HCT116 (cell line): ENCODE results near the gene NAA25. TPM values are rescaled to one million over a fixed set of nuclear protein-coding genes. Genes with fewer than 3 reads are reported as not detected.

ENCODE experiments used
- ATAC-seq: fragments of 200-7000 bp; cut with Tn5 transposase; 2 replicates; pipeline ENCODE4 v1.9.1; 2020; ENCODE audit warnings: mild to moderate bottlenecking, moderate library complexity
- BruUV-seq: library from RNA; stranded (reverse); fragments of 400-500 nt; replicated peaks from 2 replicates; lab custom pipeline; 2021; lab: Mats Ljungman, UMichigan
- CTCF ChIA-PET: fragments of 300-600 bp; sonication (Branson Sonifier 250); formaldehyde crosslinking; loops from one replicate; lab custom pipeline; 2021; ENCODE audit warnings: antibody characterized with exemption; lab: Charles Lee
- POLR2A ChIA-PET: fragments of 300-600, 350-600 bp; sonication (Branson Sonifier 250); formaldehyde crosslinking; loops from one replicate; lab custom pipeline; 2021; ENCODE audit warnings: antibody characterized with exemption; lab: Charles Lee
- RAD21 ChIA-PET, 2 experiments: fragments of 300-600 bp; sonication (Branson Sonifier 250); formaldehyde crosslinking; loops; one replicate each; lab custom pipeline; 2023; ENCODE audit warnings: low total read pairs in 2 of 2; ENCODE audit not compliant: uncharacterized antibody in 2 of 2, unreplicated experiment in 2 of 2, low non-redundant PET in 1 of 2; lab: Charles Lee
- DNase-seq: peaks from one replicate; pipeline ENCODE4 v3.0.0-alpha.2; 2010; ENCODE audit warnings: low read depth, low spot score
- H2AFZ ChIP-seq: fragments of 200-600 bp; shearing (Covaris generic), sonication (generic); 2 replicates; pipeline ENCODE4 v1.6.1; 2017; ENCODE audit warnings: low read depth, mixed run types, mixed read lengths, antibody characterized with exemption, low read length; ENCODE audit not compliant: poor library complexity, severe bottlenecking
- H3K27ac ChIP-seq: 2 replicates; pipeline ENCODE4 v1.5.1; 2012; ENCODE audit warnings: low read depth, low read length
- H3K27me3 ChIP-seq: fragments of 200-600 bp; sonication (generic); 2 replicates; pipeline ENCODE4 v1.6.1; 2016; ENCODE audit warnings: mixed run types, low read length, mixed read lengths; ENCODE audit not compliant: insufficient read depth
- H3K36me3 ChIP-seq, 2 experiments: fragments of 200-500 bp in 1 of 2; fragments of 200-600 bp in 1 of 2; sonication (Bioruptor generic) in 1 of 2; sonication (generic) in 1 of 2; 2 replicates each; pipeline versions ENCODE4 v1.5.1 to v1.6.1; 2014 to 2016; ENCODE audit warnings: low read length in 2 of 2, inconsistent platforms in 1 of 2, mixed read lengths in 1 of 2, mixed run types in 1 of 2; ENCODE audit not compliant: insufficient read depth in 2 of 2, control insufficient read depth in 1 of 2
- H3K4me1 ChIP-seq, 2 experiments: fragments of 200-600 bp in 1 of 2; sonication (generic) in 1 of 2; 2 replicates each; pipeline versions ENCODE4 v1.5.1 to v1.6.1; 2012 to 2017; ENCODE audit warnings: low read length in 2 of 2, inconsistent platforms in 1 of 2, mild to moderate bottlenecking in 1 of 2, mixed read lengths in 1 of 2, mixed run types in 1 of 2, moderate library complexity in 1 of 2; ENCODE audit not compliant: insufficient read depth in 2 of 2, control insufficient read depth in 1 of 2
- H3K4me2 ChIP-seq: fragments of 200-600 bp; sonication (generic); 2 replicates; pipeline ENCODE4 v1.6.1; 2017; ENCODE audit warnings: mixed run types, low read length, mixed read lengths
- H3K4me3 ChIP-seq, 2 experiments: fragments of 200-600 bp in 1 of 2; sonication (generic) in 1 of 2; replicated peaks in 1 of 2; 2 replicates each; pipeline ENCODE4 v1.5.1; 2011 to 2016; ENCODE audit warnings: low read length in 2 of 2, control low read depth in 1 of 2, low read depth in 1 of 2, mild to moderate bottlenecking in 1 of 2, mixed read lengths in 1 of 2, mixed run types in 1 of 2
- H3K79me2 ChIP-seq: fragments of 200-600 bp; sonication (generic); 2 replicates; pipeline ENCODE4 v1.6.1; 2017; ENCODE audit warnings: mild to moderate bottlenecking, mixed run types, low read length, moderate library complexity, mixed read lengths; ENCODE audit not compliant: insufficient read depth
- H3K9ac ChIP-seq: fragments of 200-600 bp; sonication (generic); 2 replicates; pipeline ENCODE4 v1.6.1; 2016; ENCODE audit warnings: low read length, mixed read lengths
- H3K9me2 ChIP-seq: fragments of 200-600 bp; sonication (generic), shearing (Covaris generic); 2 replicates; pipeline ENCODE4 v1.6.1; 2017; ENCODE audit warnings: mixed run types, mild to moderate bottlenecking, moderate library complexity; ENCODE audit not compliant: insufficient read depth
- H3K9me3 ChIP-seq, 2 experiments: fragments of 200-500 bp in 1 of 2; fragments of 200-600 bp in 1 of 2; sonication (Bioruptor generic) in 1 of 2; sonication (generic) in 1 of 2; 2 replicates each; pipeline ENCODE4 v1.6.1; 2014 to 2017; ENCODE audit warnings: low read length in 2 of 2, mixed read lengths in 2 of 2, inconsistent platforms in 1 of 2, low read depth in 1 of 2, mild to moderate bottlenecking in 1 of 2, mixed run types in 1 of 2, moderate library complexity in 1 of 2; ENCODE audit not compliant: control insufficient read depth in 1 of 2, insufficient read depth in 1 of 2
- H4K20me1 ChIP-seq: fragments of 200-600 bp; sonication (generic), shearing (Covaris generic); 2 replicates; pipeline ENCODE4 v1.6.1; 2017; ENCODE audit warnings: mixed run types, mild to moderate bottlenecking, moderate library complexity; ENCODE audit not compliant: insufficient read depth
- CBX3 ChIP-seq: IDR thresholded peaks from 2 replicates; pipeline ENCODE4 v1.6.1; 2012; ENCODE audit warnings: low read depth
- EGR1 ChIP-seq: IDR thresholded peaks from 2 replicates; pipeline ENCODE4 v1.6.1; 2012; ENCODE audit warnings: low read depth
- ELF1 ChIP-seq: IDR thresholded peaks from 2 replicates; pipeline ENCODE4 v1.6.1; 2012; ENCODE audit warnings: low read depth, borderline replicate concordance
- EZH2 ChIP-seq: fragments of 200-600 bp; sonication (generic); IDR thresholded peaks from 2 replicates; pipeline ENCODE4 v1.6.1; 2017; ENCODE audit warnings: antibody characterized with exemption, mixed run types
- EZH2phosphoT487 ChIP-seq: fragments of 200-600 bp; IDR thresholded peaks from 2 replicates; pipeline ENCODE4 v1.6.1; 2018; ENCODE audit warnings: antibody characterized with exemption, borderline replicate concordance
- POLR2A ChIP-seq: IDR thresholded peaks from 2 replicates; pipeline ENCODE4 v1.7.0; 2011; ENCODE audit warnings: borderline replicate concordance; ENCODE audit not compliant: insufficient read depth, insufficient read length; ENCODE audit errors: extremely low read depth
- SIN3A ChIP-seq: IDR thresholded peaks from 2 replicates; pipeline ENCODE4 v1.6.1; 2012; ENCODE audit warnings: low read depth
- YY1 ChIP-seq: IDR thresholded peaks from 2 replicates; pipeline ENCODE4 v1.6.1; 2011; ENCODE audit warnings: low read length, low read depth, moderate library complexity, mild to moderate bottlenecking; ENCODE audit not compliant: insufficient replicate concordance; ENCODE audit errors: extremely low read depth
- ZFX ChIP-seq: fragments of 450-650 bp; IDR thresholded peaks from 2 replicates; pipeline ENCODE4 v1.6.1; 2017
- ZNF274 ChIP-seq: fragments of 200-500 bp; sonication (Bioruptor generic); IDR thresholded peaks from 2 replicates; pipeline ENCODE4 v1.6.1; 2014; ENCODE audit warnings: mild to moderate bottlenecking, low read depth, low read length, inconsistent platforms
- intact Hi-C: fragments of 100-400 bp; cut with micrococcal nuclease; formaldehyde crosslinking; loops from 2 replicates; pipeline ENCODE4 v1.10.0; 2022
- total RNA-seq: library from RNA; stranded (reverse); gene quantifications from one replicate; pipeline ENCODE4 v1.2.1, GENCODE V29; 2021; ENCODE audit not compliant: unreplicated experiment
- TF ChIP-seq, protein P1 (sequence below): IDR thresholded peaks from 2 replicates; pipeline ENCODE4 v1.6.1; 2012
- TF ChIP-seq, protein P2 (sequence below): IDR thresholded peaks from 2 replicates; pipeline ENCODE4 v1.6.1; 2011; ENCODE audit warnings: mild to moderate bottlenecking, low read length, moderate library complexity; ENCODE audit not compliant: insufficient replicate concordance; ENCODE audit errors: extremely low read depth
- TF ChIP-seq, protein P3 (sequence below): IDR thresholded peaks from 2 replicates; pipeline ENCODE4 v1.6.1; 2012; ENCODE audit warnings: low read depth
- TF ChIP-seq, protein P4 (sequence below): IDR thresholded peaks from 2 replicates; pipeline ENCODE4 v1.6.1; 2012

NAA25 gene
- total RNA-seq, 1 experiment from 2014 or later: 56.6 TPM

DNA sequence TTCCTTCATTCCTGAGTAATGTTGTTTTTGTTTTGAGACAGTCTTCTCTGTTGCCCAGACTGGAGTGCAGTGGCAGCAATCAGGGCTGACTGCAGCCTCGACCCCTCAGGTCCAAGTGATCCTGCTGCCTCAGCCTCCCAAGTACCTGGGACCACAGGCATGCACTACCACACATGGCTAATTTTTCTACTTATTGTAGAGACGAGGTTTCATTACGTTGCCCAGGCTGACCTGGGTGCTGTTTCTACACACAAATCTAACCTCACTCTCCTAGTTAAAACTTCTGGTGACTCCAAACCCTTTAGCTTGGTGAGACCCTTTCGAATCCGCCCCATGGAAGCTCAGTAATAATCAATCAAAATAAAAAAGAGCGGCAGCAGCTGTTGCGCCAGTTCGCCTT lies 96.9 kb downstream of the NAA25 start (continued):
- no peak for TF ChIP-seq EGR1
- TF ChIP-seq ZFX: no peak
- TF ChIP-seq, protein P1, sequence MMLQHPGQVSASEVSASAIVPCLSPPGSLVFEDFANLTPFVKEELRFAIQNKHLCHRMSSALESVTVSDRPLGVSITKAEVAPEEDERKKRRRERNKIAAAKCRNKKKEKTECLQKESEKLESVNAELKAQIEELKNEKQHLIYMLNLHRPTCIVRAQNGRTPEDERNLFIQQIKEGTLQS: no peak
- no peak for TF ChIP-seq EZH2phosphoT487
- no peak for TF ChIP-seq EZH2
- TF ChIP-seq, all 23 proteins: peak for 0

DNA sequence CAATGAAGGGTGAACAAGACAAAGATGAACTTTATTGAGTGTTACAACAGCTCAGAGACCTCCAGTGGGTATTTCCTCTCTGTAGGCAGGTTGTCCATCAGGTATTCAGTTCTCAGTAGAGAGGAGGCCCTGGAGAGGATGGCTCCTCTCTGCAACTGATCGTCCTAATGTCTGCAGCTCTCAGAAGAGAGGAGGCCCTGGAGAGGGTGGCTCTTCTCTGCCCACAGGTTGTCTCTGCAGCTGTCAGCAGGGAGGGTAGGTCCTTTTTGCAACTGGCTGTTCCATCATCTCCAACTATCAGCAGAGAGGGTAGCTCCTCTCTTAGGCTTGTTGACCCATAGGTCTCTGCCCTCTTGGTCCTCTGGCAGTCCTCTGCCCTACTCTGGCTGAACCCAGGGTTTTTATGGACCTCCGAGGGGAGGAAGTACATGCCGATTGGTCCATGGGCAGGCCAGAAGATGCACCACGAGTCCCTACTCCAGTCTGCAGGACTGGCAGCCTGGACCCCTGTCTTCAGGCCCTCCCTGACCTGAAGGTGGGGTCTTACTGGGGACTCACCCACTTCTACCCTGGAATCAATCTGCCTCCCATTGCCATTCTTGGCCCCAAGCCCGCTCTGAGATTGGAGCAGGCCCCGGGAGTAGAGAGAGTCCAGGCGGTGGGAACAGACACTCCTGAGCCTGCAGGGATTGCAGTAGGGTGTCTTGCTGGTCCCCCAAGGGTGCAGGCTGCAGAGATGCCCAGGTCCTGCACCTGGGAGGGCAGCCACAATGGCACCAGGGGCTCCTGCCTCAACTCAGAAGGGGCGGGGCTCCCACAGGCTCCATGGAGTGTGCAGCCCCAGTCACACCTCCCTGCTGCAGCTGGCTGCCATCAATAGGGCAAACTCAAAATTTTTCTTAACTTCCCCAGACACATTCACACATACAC lies 97.9 kb downstream of the NAA25 start:
- H3K36me3 ChIP-seq: peaks cover 1 to 4% of the 10 kb centered on the region in 2 experiments; a peak in 2 of 4 replicates
- H3K9me2 ChIP-seq: no peaks in the 10 kb centered on the region
- DNase-seq (no peak), ATAC-seq (no peak)
- ChIA-PET POLR2A (no interaction called here), RAD21 (no interaction called here), CTCF (no interaction called here)
- BruUV-seq: no TSS peak
- H3K27me3 ChIP-seq: no peaks in the 10 kb centered on the region
- intact Hi-C loops: loop anchor here (5.0 kb wide), 1 partner anchor 402 kb away; no protein-coding TSS in a partner anchor
- H3K27ac ChIP-seq: no peak overlapping the region
- H3K9ac ChIP-seq: no peak overlapping the region
- no peaks in the 10 kb centered on the region for H4K20me1 ChIP-seq
- H3K4me2 ChIP-seq: no peak overlapping the region; the same call in 1 of the 2 replicates
- H3K79me2 ChIP-seq: peaks cover 38% of the 10 kb centered on the region
- H3K9me3 ChIP-seq: no peaks in the 10 kb centered on the region
- H3K4me3 ChIP-seq: no peak overlapping the region
- peaks cover 16 to 29% of the 10 kb centered on the region in 2 experiments for H3K4me1 ChIP-seq
- H2AFZ ChIP-seq: no peak overlapping the region
- TF ChIP-seq ZNF274 (no peak), YY1 (no peak), ELF1 (no peak), POLR2A (no peak), CBX3 (no peak), EGR1 (no peak), SIN3A (no peak)
- TF ChIP-seq, protein P2, sequence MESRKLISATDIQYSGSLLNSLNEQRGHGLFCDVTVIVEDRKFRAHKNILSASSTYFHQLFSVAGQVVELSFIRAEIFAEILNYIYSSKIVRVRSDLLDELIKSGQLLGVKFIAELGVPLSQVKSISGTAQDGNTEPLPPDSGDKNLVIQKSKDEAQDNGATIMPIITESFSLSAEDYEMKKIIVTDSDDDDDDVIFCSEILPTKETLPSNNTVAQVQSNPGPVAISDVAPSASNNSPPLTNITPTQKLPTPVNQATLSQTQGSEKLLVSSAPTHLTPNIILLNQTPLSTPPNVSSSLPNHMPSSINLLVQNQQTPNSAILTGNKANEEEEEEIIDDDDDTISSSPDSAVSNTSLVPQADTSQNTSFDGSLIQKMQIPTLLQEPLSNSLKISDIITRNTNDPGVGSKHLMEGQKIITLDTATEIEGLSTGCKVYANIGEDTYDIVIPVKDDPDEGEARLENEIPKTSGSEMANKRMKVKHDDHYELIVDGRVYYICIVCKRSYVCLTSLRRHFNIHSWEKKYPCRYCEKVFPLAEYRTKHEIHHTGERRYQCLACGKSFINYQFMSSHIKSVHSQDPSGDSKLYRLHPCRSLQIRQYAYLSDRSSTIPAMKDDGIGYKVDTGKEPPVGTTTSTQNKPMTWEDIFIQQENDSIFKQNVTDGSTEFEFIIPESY: no peak
- TF ChIP-seq, protein P3, sequence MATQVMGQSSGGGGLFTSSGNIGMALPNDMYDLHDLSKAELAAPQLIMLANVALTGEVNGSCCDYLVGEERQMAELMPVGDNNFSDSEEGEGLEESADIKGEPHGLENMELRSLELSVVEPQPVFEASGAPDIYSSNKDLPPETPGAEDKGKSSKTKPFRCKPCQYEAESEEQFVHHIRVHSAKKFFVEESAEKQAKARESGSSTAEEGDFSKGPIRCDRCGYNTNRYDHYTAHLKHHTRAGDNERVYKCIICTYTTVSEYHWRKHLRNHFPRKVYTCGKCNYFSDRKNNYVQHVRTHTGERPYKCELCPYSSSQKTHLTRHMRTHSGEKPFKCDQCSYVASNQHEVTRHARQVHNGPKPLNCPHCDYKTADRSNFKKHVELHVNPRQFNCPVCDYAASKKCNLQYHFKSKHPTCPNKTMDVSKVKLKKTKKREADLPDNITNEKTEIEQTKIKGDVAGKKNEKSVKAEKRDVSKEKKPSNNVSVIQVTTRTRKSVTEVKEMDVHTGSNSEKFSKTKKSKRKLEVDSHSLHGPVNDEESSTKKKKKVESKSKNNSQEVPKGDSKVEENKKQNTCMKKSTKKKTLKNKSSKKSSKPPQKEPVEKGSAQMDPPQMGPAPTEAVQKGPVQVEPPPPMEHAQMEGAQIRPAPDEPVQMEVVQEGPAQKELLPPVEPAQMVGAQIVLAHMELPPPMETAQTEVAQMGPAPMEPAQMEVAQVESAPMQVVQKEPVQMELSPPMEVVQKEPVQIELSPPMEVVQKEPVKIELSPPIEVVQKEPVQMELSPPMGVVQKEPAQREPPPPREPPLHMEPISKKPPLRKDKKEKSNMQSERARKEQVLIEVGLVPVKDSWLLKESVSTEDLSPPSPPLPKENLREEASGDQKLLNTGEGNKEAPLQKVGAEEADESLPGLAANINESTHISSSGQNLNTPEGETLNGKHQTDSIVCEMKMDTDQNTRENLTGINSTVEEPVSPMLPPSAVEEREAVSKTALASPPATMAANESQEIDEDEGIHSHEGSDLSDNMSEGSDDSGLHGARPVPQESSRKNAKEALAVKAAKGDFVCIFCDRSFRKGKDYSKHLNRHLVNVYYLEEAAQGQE: no peak
- TF ChIP-seq, protein P4, sequence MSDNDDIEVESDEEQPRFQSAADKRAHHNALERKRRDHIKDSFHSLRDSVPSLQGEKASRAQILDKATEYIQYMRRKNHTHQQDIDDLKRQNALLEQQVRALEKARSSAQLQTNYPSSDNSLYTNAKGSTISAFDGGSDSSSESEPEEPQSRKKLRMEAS: no peak
- TF ChIP-seq, protein P1: no peak
